ENCODE measurements around the gene MBNL2. TPM values are rescaled to one million over a fixed set of nuclear protein-coding genes. Genes with fewer than 3 reads are reported as not detected.

Gene MBNL2
- total and polyA plus RNA-seq, 2 of the 13 experiments (the other 11 are each of a cell fraction or from before 2014, with no cell fraction given) = 30.8 to 59.0 TPM

- TF ChIP-seq ZNF687 (CRISPR knock-in tag; IDR thresholded peaks at IDR 0.05) = peak; percentile 76
- TF ChIP-seq ZNF777 (CRISPR knock-in tag; IDR thresholded peaks at IDR 0.05) = peak; percentile 92
- TF ChIP-seq NR1H2 (CRISPR knock-in tag; IDR thresholded peaks at IDR 0.05; ENCODE audit: borderline replicate concordance, low read depth) = no peak
- TF ChIP-seq BCLAF1 (IDR thresholded peaks at IDR 0.05) = no peak
- TF ChIP-seq CCDC6 (CRISPR knock-in tag; IDR thresholded peaks at IDR 0.05) = no peak
- TF ChIP-seq CEBPZ (IDR thresholded peaks at IDR 0.05; ENCODE audit: low read length) = no peak
- TF ChIP-seq ZFP91 (CRISPR knock-in tag; IDR thresholded peaks at IDR 0.05; ENCODE audit: borderline replicate concordance) = no peak
- no peak for TF ChIP-seq MED8 (CRISPR knock-in tag; IDR thresholded peaks at IDR 0.05; ENCODE audit: insufficient replicate concordance)
- TF ChIP-seq ZBTB8A (CRISPR knock-in tag; IDR thresholded peaks at IDR 0.05; ENCODE audit: borderline replicate concordance, low read depth) = no peak
- no peak for TF ChIP-seq CBX5 (CRISPR knock-in tag; IDR thresholded peaks at IDR 0.05; ENCODE audit: borderline replicate concordance)
- no peak for TF ChIP-seq POGZ (CRISPR knock-in tag; IDR thresholded peaks at IDR 0.05)
- no peak for TF ChIP-seq DBP (CRISPR knock-in tag; IDR thresholded peaks at IDR 0.05; ENCODE audit: not compliant biosample characterization)
- no peak for TF ChIP-seq ZNF484 (CRISPR knock-in tag; IDR thresholded peaks at IDR 0.05; ENCODE audit: borderline replicate concordance, low read depth)
- no peak for TF ChIP-seq ZSCAN22 (CRISPR knock-in tag; IDR thresholded peaks at IDR 0.05)
- TF ChIP-seq PTBP1 (IDR thresholded peaks at IDR 0.05; ENCODE audit: low read depth, low read length, poor library complexity, severe bottlenecking) = no peak
Observed at GRCh38 chr13:97434397-97435201, 212.5 kb downstream of the MBNL2 start (continued).
